H1 (cell line): ENCODE results near the gene RREB1. TPM values are rescaled to one million over a fixed set of nuclear protein-coding genes. Genes with fewer than 3 reads are reported as not detected.

ENCODE experiments used
- BRCA1 ChIP-seq: IDR thresholded peaks from 2 replicates; pipeline ENCODE4 v1.6.1; 2012; ENCODE audit warnings: low read depth, low read length, improper control_type of control experiment
- CHD1 ChIP-seq: IDR thresholded peaks from 2 replicates; pipeline ENCODE4 v1.6.1; 2012; ENCODE audit warnings: low read depth, low read length, improper control_type of control experiment
- CHD2 ChIP-seq: IDR thresholded peaks from 2 replicates; pipeline ENCODE4 v1.6.1; 2012; ENCODE audit warnings: low read length, improper control_type of control experiment
- E2F6 ChIP-seq: IDR thresholded peaks from 2 replicates; pipeline ENCODE4 v1.6.1; 2012; ENCODE audit warnings: inconsistent platforms
- HDAC2 ChIP-seq, 2 experiments: fragments of 300-600 bp in 1 of 2; sonication (generic) in 1 of 2; IDR thresholded peaks; 2 replicates each; pipeline ENCODE4 v1.6.1; 2011 to 2012; ENCODE audit warnings: low read depth in 2 of 2, low read length in 2 of 2, mild to moderate bottlenecking in 2 of 2, moderate library complexity in 2 of 2, borderline replicate concordance in 1 of 2, inconsistent platforms in 1 of 2
- JUND ChIP-seq: IDR thresholded peaks from 2 replicates; pipeline ENCODE4 v1.6.1; 2011; ENCODE audit warnings: mild to moderate bottlenecking, improper control_type of control experiment, low read length
- KDM1A ChIP-seq: fragments of 200-600, 300-600 bp; sonication (generic); IDR thresholded peaks from 2 replicates; pipeline ENCODE4 v1.7.1; 2016; ENCODE audit warnings: mild to moderate bottlenecking, low read length, borderline replicate concordance
- PHF8 ChIP-seq: fragments of 200-600 bp; sonication (generic); conservative IDR thresholded peaks from 2 replicates; pipeline ENCODE4 v1.7.1; 2012; ENCODE audit warnings: low read depth, mild to moderate bottlenecking, inconsistent platforms, low read length, moderate library complexity
- RNF2 ChIP-seq: fragments of 200-900, 300-1000 bp; sonication (generic); IDR thresholded peaks from 2 replicates; pipeline ENCODE4 v1.7.1; 2016; ENCODE audit warnings: borderline replicate concordance, low read depth, mild to moderate bottlenecking, antibody characterized with exemption, low read length; ENCODE audit not compliant: poor library complexity, severe bottlenecking; ENCODE audit errors: missing control alignments
- TCF12 ChIP-seq: IDR thresholded peaks from 2 replicates; pipeline ENCODE4 v1.6.1; 2011; ENCODE audit warnings: low read depth, mild to moderate bottlenecking, low read length
- ZNF274 ChIP-seq: IDR thresholded peaks from 2 replicates; pipeline ENCODE4 v1.7.0; 2012; ENCODE audit warnings: low read length, borderline replicate concordance; ENCODE audit errors: extremely low read depth
- polyA plus RNA-seq, 7 experiments: library from polyadenylated mRNA; depleted of rRNA in 3 of 7; stranded (reverse) in 5 of 7; unstranded in 2 of 7; fragments of >200 nt in 5 of 7; fragments of 200-250 nt in 2 of 7; gene quantifications; 1 replicate in 5 of 7; 2 replicates in 1 of 7; 4 replicates in 1 of 7; pipeline versions ENCODE4 v1.2.1 to v1.2.3, GENCODE V29; 2011 to 2013; ENCODE audit warnings: missing spikeins in 2 of 7, mixed read lengths in 2 of 7
- total RNA-seq: library from RNA; stranded (reverse); fragmentation: NEBNext Ultra II Directional; extraction: Animal tissue kit (Norgen Biotek cat#: 25700); gene quantifications from 2 replicates; pipeline ENCODE4 v1.2.1, GENCODE V29; 2021

RREB1 gene
- total and polyA plus RNA-seq, 2 of the 8 experiments (the other 6 are each of a cell fraction or from before 2014, with no cell fraction given): 3.9 to 34.7 TPM

DNA sequence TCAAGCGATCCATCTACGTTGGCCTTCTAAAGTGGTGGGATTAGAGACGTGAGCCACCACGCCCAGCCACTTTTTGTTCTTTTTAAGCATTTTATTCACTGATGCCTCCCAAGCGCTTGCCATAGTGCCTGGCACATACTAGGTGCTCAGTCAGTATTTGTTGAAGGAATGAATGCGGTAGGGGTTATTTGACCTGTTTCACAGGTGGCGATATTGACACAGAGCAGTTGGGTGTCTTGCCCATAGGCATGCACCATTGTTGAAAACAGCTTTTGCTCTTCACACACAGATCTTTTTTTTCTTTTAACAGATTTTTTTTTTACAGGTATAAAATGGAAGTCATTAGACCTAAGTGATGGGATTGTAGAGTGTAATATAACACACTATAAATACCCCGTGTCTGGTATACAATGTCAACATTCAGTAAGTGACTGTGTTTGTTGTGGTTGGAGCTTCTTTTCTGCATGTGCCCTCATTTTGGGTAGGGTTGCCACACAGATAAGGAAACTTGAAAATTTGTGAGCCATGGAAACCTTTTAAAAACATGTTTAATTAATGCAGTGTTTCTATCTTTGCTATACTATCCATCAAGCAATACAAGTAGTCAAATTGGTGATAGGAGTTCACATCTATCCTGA lies 24.8 kb downstream of the RREB1 start (continued):
- no peak for TF ChIP-seq E2F6
- TF ChIP-seq RNF2: no peak
- no peak for TF ChIP-seq TCF12
- TF ChIP-seq KDM1A: no peak
- TF ChIP-seq CHD2: no peak
- no peak for TF ChIP-seq ZNF274
- TF ChIP-seq HDAC2 (IDR thresholded peaks at IDR 0.05; ENCODE audit: borderline replicate concordance in 1 of 2, low read depth in 2 of 2, low read length in 2 of 2): no peak
- no peak for TF ChIP-seq CHD1
- no peak for TF ChIP-seq JUND
- TF ChIP-seq PHF8: no peak
- no peak for TF ChIP-seq BRCA1
